ENCODE measurements around the gene ZNF526. TPM values are rescaled to one million over a fixed set of nuclear protein-coding genes. Genes with fewer than 3 reads are reported as not detected.

ZNF526 gene
- total RNA-seq, 1 donor from 2014 or later = 10.4 TPM

GRCh38 chr19:42193706-42194105 lies 26.4 kb upstream of the ZNF526 start:
- no peak for DNase-seq (ENCODE audit: extremely low read depth, low read depth, low spot score)

DNA sequence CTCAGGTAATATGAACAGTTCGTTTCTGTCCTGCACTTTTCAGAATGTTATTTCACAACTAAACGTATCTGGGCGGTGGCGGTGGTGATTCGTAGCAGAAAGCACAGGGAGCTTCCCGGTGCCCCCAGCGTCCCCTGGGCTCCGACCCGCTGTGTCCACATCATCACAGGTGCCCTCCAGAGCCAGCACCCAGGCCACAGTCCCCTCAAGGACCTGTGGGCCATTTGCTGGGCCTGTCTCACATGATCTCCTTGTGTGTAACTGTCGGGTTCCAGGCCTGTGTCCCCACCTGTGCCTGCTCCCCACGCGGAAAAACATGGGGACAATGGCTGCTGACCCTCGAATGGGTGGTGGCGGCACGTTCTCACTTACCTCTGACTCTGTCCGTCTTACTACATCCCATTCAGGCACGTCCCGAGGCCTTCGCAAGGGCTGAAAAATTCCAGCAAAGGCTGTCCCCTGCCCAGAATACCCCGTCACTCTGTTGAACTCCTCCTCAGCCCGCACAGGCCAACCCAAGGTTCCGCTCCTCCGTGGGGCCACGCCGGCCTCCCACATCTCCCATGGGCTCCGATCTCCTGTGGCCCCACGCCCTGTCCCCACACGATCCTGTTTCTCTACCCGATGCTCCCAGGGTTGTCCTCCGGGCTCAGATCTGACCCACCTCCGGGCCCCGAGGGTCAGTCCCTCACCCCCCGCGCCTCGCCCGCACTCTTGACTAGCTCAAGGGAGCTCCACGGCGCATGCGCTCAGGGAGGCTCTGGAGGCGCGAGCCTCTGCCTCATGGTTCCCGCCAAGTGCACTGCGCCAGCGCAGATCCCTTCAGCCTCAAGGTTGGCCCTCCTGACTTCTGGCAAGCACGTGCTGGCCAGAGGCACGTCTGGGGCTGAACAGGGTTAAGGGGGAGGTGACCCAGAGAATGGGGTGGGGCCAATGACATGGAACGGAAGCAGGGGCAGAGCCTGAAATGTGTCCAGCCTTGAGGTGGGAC lies 23.8 kb upstream of the ZNF526 start:
- no peak for DNase-seq (ENCODE audit: extremely low read depth, low read depth, low spot score)

DNA sequence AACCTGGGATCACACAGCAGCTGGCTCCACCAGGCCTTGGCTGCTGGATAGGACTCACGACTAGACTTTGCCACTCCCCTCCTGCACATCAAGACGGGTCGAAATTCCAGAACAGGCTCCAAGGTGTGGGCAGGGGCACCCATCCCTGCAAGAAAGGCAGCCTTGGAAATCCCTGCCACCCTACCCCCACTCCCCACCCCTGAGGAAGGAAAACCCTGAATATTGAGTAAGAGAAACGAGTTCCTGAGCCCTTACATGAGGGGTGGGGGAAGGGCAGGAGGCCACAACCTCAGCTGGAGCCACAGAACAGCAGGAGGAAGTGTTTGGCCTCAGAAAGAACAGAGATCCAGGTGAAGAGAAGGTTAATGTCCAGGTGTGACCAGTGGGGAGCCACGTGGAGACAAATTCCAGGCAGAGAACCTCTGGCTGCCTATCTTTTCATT lies 22.7 kb upstream of the ZNF526 start:
- no peak for DNase-seq (ENCODE audit: extremely low read depth, low read depth, low spot score)

- no peak for DNase-seq (ENCODE audit: extremely low read depth, low read depth, low spot score)
Observed at GRCh38 chr19:42198676-42199439, 21.3 kb upstream of the ZNF526 start.

- no peak for DNase-seq (ENCODE audit: extremely low read depth, low read depth, low spot score)
Observed at GRCh38 chr19:42199440-42200115, 20.5 kb upstream of the ZNF526 start.

- DNase-seq (ENCODE audit: extremely low read depth, low read depth, low spot score) = no peak
Observed at GRCh38 chr19:42200116-42200715, 19.9 kb upstream of the ZNF526 start.

- no peak for DNase-seq (ENCODE audit: extremely low read depth, low read depth, low spot score)
Observed at GRCh38 chr19:42201489-42202289, 18.4 kb upstream of the ZNF526 start.

- DNase-seq (ENCODE audit: extremely low read depth, low read depth, low spot score) = no peak
Observed at GRCh38 chr19:42202290-42202880, 17.7 kb upstream of the ZNF526 start.

- DNase-seq (ENCODE audit: extremely low read depth, low read depth, low spot score) = no peak
Observed at GRCh38 chr19:42203700-42204099, 16.4 kb upstream of the ZNF526 start.

- DNase-seq (ENCODE audit: extremely low read depth, low read depth, low spot score) = no peak
Observed at GRCh38 chr19:42204664-42205063, 15.4 kb upstream of the ZNF526 start.

DNA sequence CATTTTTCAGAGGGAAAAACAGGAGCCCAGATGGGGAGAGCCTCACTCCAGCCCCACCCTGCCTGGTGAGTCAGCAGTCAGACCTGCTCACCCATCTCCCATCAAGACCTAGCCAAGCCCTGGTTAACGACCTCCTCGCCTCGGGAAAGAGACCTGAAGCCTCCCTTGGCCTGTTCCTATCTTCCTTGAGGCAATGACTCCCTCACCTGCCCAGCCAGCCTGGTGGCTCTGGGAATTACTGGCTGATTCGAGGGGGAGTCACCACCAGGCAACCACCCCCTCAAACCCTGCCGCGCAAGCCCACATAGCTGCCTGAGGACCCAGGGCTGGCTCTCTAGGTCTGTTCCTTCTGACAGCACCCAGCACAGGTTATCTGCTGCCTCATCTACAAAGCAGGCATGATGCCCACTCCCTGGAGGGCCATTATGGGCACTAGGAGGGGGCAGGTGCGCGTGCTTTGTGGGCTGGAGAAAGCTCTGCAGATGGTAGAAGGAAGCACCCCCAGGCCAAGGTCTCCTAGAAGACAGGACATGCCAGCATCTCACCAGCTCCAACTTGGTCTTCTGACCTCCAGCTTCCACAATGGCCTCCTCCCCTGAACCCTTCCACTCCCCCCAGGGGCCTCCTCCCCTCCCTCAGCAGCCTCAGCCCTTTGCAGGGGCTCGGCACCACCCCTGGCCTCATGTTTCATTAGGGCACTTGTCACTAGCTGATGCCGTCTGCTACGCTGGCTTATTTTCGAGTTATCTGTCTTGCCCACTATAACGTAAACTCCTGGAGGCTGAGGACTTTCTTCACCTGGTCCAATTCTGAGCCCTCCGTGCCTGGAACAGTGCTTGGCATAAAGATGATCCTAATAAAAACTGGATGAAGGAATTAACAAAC lies 13.0 kb upstream of the ZNF526 start:
- no peak for DNase-seq (ENCODE audit: extremely low read depth, low read depth, low spot score)

- no peak for DNase-seq (ENCODE audit: extremely low read depth, low read depth, low spot score)
Observed at GRCh38 chr19:42207767-42208271, 12.3 kb upstream of the ZNF526 start.

DNA sequence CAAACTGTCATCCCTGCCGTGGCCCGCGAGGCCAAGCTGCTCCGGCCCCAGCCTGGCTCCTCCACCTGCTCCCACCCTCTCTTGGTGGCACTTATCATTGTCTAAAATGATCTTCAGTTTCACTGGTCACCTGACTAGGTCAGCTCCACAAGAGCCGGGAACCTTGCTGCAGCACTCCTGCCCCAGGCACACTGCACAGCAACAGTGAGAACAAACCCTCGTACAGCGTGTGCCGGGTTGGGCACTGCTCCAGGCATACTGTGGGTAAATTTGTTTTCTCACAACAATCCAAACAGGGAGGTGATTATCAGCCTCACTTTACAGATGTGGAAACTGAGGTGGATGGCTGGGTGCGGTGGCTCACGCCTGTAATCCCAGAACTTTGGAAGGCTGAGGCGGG lies 11.5 kb upstream of the ZNF526 start:
- DNase-seq (ENCODE audit: extremely low read depth, low read depth, low spot score) = no peak

DNA sequence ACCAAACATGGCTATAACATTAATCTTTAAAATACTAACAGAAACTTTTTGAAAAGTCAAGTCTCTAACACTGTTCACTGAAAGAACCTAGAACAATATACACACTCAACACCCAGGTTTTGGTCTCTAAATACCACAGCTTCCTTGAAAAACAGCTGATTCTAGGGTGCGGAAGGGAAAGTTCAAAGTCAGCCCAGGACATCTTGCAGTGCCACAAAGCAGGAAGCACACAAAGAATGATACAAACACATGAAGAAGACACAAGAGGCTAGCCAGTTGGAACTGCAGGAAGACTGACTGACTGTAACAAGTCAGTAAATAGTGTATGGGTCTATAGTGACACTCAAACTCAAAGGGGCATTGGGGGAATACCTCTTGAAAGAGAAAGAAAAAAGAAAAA lies 7.2 kb upstream of the ZNF526 start:
- DNase-seq (ENCODE audit: extremely low read depth, low read depth, low spot score) = no peak

DNA sequence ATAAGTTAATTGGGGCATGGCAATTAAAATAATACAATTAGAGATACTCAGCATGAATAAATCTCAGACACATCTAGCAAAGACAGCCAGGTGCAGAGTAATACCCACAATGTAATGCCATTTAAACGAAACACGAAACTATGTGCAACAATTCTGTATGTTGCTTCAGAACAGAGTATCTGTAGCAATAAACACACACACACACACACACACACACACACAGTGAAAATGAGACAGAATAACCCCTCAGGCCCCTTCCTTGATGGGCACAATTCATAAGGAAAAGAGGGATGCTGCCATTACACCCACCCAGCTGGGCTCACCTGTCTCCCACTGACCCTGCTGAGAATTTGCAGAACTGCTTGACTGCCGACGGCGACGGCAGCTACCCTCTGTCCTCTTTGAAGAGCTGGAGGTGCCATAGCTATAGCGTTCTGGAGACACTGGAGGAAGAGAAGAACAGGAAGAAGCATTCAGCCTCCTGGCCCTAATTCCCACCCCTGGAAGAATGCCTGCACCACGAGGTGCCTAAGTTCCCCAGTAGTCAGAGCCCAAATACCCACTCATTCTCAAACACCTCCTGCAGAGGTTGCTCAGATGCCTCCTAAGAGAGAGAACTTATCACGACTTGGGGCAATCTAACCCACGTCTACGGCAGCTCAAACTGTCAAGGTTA lies 5.2 kb upstream of the ZNF526 start:
- DNase-seq (ENCODE audit: extremely low read depth, low read depth, low spot score) = no peak

GRCh38 chr19:42216653-42217519 lies 3.2 kb upstream of the ZNF526 start:
- DNase-seq (ENCODE audit: extremely low read depth, low read depth, low spot score) = no peak

All from glomerular endothelial cell (primary cell).